Activated CD8-positive, alpha-beta T cell treated with anti-CD3 and anti-CD28 coated beads, Interleukin-2, amount 10 ng/mL, durations not matched to agents 7 days and 5 days (primary cell): Measurements from ENCODE around the gene ST6GALNAC3. TPM values are rescaled to one million over a fixed set of nuclear protein-coding genes. Genes with fewer than 3 reads are reported as not detected.
"Not testable (repeated sequence)": the region's sequence is repeated elsewhere in the genome, so short reads cannot be mapped to it uniquely, and the experiment has no call there.

Experiments
- ATAC-seq: fragments of 150-1000 bp; cut with Tn5 transposase; one replicate; pipeline ENCODE4 v1.10.0; 2021; ENCODE audit warnings: moderate library complexity
- CTCF ChIA-PET: fragments of 350-600 bp; sonication (Branson Sonifier 250); formaldehyde crosslinking; loops from one replicate; lab custom pipeline; 2021; ENCODE audit warnings: antibody characterized with exemption; lab: Charles Lee
- POLR2A ChIA-PET: fragments of 350-600 bp; sonication (Branson Sonifier 250); formaldehyde crosslinking; loops from one replicate; lab custom pipeline; 2021; ENCODE audit warnings: antibody characterized with exemption; lab: Charles Lee
- DNase-seq: peaks from one replicate; pipeline ENCODE4 v3.0.0-alpha.2; 2020
- H3K27ac Mint-ChIP-seq: one replicate; pipeline ENCODE4 v1.8.0; 2021; ENCODE audit warnings: mild to moderate bottlenecking, mixed read lengths
- H3K27me3 Mint-ChIP-seq: one replicate; pipeline ENCODE4 v1.8.0; 2021; ENCODE audit warnings: low read depth, mixed read lengths
- H3K36me3 Mint-ChIP-seq: one replicate; pipeline ENCODE4 v1.8.0; 2021; ENCODE audit warnings: low read depth, mixed read lengths
- H3K4me1 Mint-ChIP-seq: one replicate; pipeline ENCODE4 v1.8.0; 2021; ENCODE audit warnings: low read depth, mixed read lengths
- H3K4me3 Mint-ChIP-seq: one replicate; pipeline ENCODE4 v1.8.0; 2021; ENCODE audit warnings: mild to moderate bottlenecking, mixed read lengths
- H3K9me3 Mint-ChIP-seq: one replicate; pipeline ENCODE4 v1.8.0; 2022; ENCODE audit warnings: mixed read lengths; ENCODE audit not compliant: insufficient read depth
- total RNA-seq, 2 experiments: library from RNA; stranded (reverse); gene quantifications; one replicate each; pipeline ENCODE4 v1.2.3, GENCODE V29; 2021

The ST6GALNAC3 gene
- total RNA-seq, 2 experiments from 2014 or later, result 0.50 TPM; not detected in 1

GRCh38 chr1:76620371-76620770 is 545.8 kb downstream of the ST6GALNAC3 start:
- Mint-ChIP-seq H3K9me3 (no peaks in the 10 kb centered on the region), H3K27me3 (no peaks in the 10 kb centered on the region), H3K27ac (no peak overlapping the region), H3K4me3 (no peak overlapping the region), H3K4me1 (no peaks in the 10 kb centered on the region), H3K36me3 (no peaks in the 10 kb centered on the region)
- POLR2A ChIA-PET, result no interaction called here
- CTCF ChIA-PET, result no interaction called here
- no peak for ATAC-seq
- no peak for DNase-seq

GRCh38 chr1:76622774-76623528 is 548.4 kb downstream of the ST6GALNAC3 start:
- Mint-ChIP-seq H3K9me3 (no peaks in the 10 kb centered on the region), H3K36me3 (no peaks in the 10 kb centered on the region), H3K27ac (no peak overlapping the region), H3K4me3 (no peak overlapping the region), H3K27me3 (no peaks in the 10 kb centered on the region), H3K4me1 (no peaks in the 10 kb centered on the region)
- ChIA-PET CTCF (interaction anchor here (1.4 kb wide), 1 partner anchor 8 kb away, joined by 4 read pairs; no protein-coding TSS in a partner anchor), POLR2A (no interaction called here)
- ATAC-seq (no peak), DNase-seq (no peak)

- no peak overlapping the region for H3K4me3 Mint-ChIP-seq
- H3K27ac Mint-ChIP-seq, result no peak overlapping the region
- ATAC-seq (no peak), DNase-seq (no peak)
- H3K4me1 Mint-ChIP-seq, result no peaks in the 10 kb centered on the region
- H3K27me3 Mint-ChIP-seq, result no peaks in the 10 kb centered on the region
- no peaks in the 10 kb centered on the region for H3K36me3 Mint-ChIP-seq
- H3K9me3 Mint-ChIP-seq, result no peaks in the 10 kb centered on the region
- ChIA-PET POLR2A (no interaction called here), CTCF (interaction anchor here (0.7 kb wide), 1 partner anchor 471 kb away, joined by 3 read pairs; no protein-coding TSS in a partner anchor)
Measured at GRCh38 chr1:76625886-76626678, 551.5 kb downstream of the ST6GALNAC3 start.

GRCh38 chr1:76627498-76627897 is 553.0 kb downstream of the ST6GALNAC3 start:
- ATAC-seq (no peak), DNase-seq (no peak)
- no peaks in the 10 kb centered on the region for H3K9me3 Mint-ChIP-seq
- H3K27me3 Mint-ChIP-seq, result no peaks in the 10 kb centered on the region
- no peak overlapping the region for H3K4me3 Mint-ChIP-seq
- POLR2A ChIA-PET, result no interaction called here
- H3K36me3 Mint-ChIP-seq, result no peaks in the 10 kb centered on the region
- CTCF ChIA-PET, result no interaction called here
- no peak overlapping the region for H3K27ac Mint-ChIP-seq
- no peaks in the 10 kb centered on the region for H3K4me1 Mint-ChIP-seq

- POLR2A ChIA-PET, result no interaction called here
- no peaks in the 10 kb centered on the region for H3K4me1 Mint-ChIP-seq
- ATAC-seq, result no peak
- no peaks in the 10 kb centered on the region for H3K27me3 Mint-ChIP-seq
- CTCF ChIA-PET, result no interaction called here
- no peaks in the 10 kb centered on the region for H3K9me3 Mint-ChIP-seq
- H3K4me3 Mint-ChIP-seq, result no peak overlapping the region
- no peak for DNase-seq
- no peaks in the 10 kb centered on the region for H3K36me3 Mint-ChIP-seq
- H3K27ac Mint-ChIP-seq, result no peak overlapping the region
Measured at GRCh38 chr1:76627901-76628300, 553.4 kb downstream of the ST6GALNAC3 start.

- no peaks in the 10 kb centered on the region for H3K27me3 Mint-ChIP-seq
- H3K9me3 Mint-ChIP-seq, result no peaks in the 10 kb centered on the region
- H3K36me3 Mint-ChIP-seq, result no peaks in the 10 kb centered on the region
- DNase-seq, result no peak
- H3K27ac Mint-ChIP-seq, result no peak overlapping the region
- no peak overlapping the region for H3K4me3 Mint-ChIP-seq
- ATAC-seq, result no peak
- no peaks in the 10 kb centered on the region for H3K4me1 Mint-ChIP-seq
- ChIA-PET CTCF (no interaction called here), POLR2A (no interaction called here)
Measured at GRCh38 chr1:76632136-76632535, 557.6 kb downstream of the ST6GALNAC3 start.

- Mint-ChIP-seq H3K4me1 (no peaks in the 10 kb centered on the region), H3K27ac (no peak overlapping the region), H3K9me3 (no peaks in the 10 kb centered on the region), H3K36me3 (no peaks in the 10 kb centered on the region), H3K4me3 (no peak overlapping the region), H3K27me3 (no peaks in the 10 kb centered on the region)
- ATAC-seq (no peak), DNase-seq (no peak)
- CTCF ChIA-PET, result no interaction called here
- POLR2A ChIA-PET, result no interaction called here
Measured at GRCh38 chr1:76635784-76636183, 561.2 kb downstream of the ST6GALNAC3 start.

GRCh38 chr1:76639181-76639580 is 564.6 kb downstream of the ST6GALNAC3 start:
- H3K4me3 Mint-ChIP-seq, result no peak overlapping the region
- ChIA-PET CTCF (no interaction called here), POLR2A (no interaction called here)
- no peak overlapping the region for H3K27ac Mint-ChIP-seq
- no peaks in the 10 kb centered on the region for H3K27me3 Mint-ChIP-seq
- no peaks in the 10 kb centered on the region for H3K36me3 Mint-ChIP-seq
- ATAC-seq, result no peak
- no peak for DNase-seq
- no peaks in the 10 kb centered on the region for H3K9me3 Mint-ChIP-seq
- H3K4me1 Mint-ChIP-seq, result no peaks in the 10 kb centered on the region

GRCh38 chr1:76640092-76640491 is 565.5 kb downstream of the ST6GALNAC3 start:
- DNase-seq (no peak), ATAC-seq (no peak)
- no peaks in the 10 kb centered on the region for H3K4me1 Mint-ChIP-seq
- H3K4me3 Mint-ChIP-seq, result no peak overlapping the region
- no peaks in the 10 kb centered on the region for H3K9me3 Mint-ChIP-seq
- no peaks in the 10 kb centered on the region for H3K36me3 Mint-ChIP-seq
- no peak overlapping the region for H3K27ac Mint-ChIP-seq
- CTCF ChIA-PET, result no interaction called here
- H3K27me3 Mint-ChIP-seq, result no peaks in the 10 kb centered on the region
- POLR2A ChIA-PET, result no interaction called here

- H3K27ac Mint-ChIP-seq, result no peak overlapping the region
- no peaks in the 10 kb centered on the region for H3K36me3 Mint-ChIP-seq
- ATAC-seq, result no peak
- no peaks in the 10 kb centered on the region for H3K27me3 Mint-ChIP-seq
- no peaks in the 10 kb centered on the region for H3K9me3 Mint-ChIP-seq
- no peak for DNase-seq
- POLR2A ChIA-PET, result no interaction called here
- CTCF ChIA-PET, result no interaction called here
- H3K4me1 Mint-ChIP-seq, result no peaks in the 10 kb centered on the region
- H3K4me3 Mint-ChIP-seq, result no peak overlapping the region
Measured at GRCh38 chr1:76640723-76641122, 566.2 kb downstream of the ST6GALNAC3 start.

GRCh38 chr1:76644139-76644538 is 569.6 kb downstream of the ST6GALNAC3 start:
- no peak for DNase-seq
- H3K27me3 Mint-ChIP-seq, result no peaks in the 10 kb centered on the region
- no peak for ATAC-seq
- H3K27ac Mint-ChIP-seq, result no peak overlapping the region
- no peaks in the 10 kb centered on the region for H3K36me3 Mint-ChIP-seq
- H3K4me3 Mint-ChIP-seq, result no peak overlapping the region
- ChIA-PET CTCF (no interaction called here), POLR2A (no interaction called here)
- H3K4me1 Mint-ChIP-seq, result no peaks in the 10 kb centered on the region
- no peaks in the 10 kb centered on the region for H3K9me3 Mint-ChIP-seq

GRCh38 chr1:76652860-76653259 is 578.3 kb downstream of the ST6GALNAC3 start:
- H3K27ac Mint-ChIP-seq, POLR2A ChIA-PET, H3K4me3 Mint-ChIP-seq, H3K36me3 Mint-ChIP-seq, ATAC-seq, DNase-seq, H3K27me3 Mint-ChIP-seq, CTCF ChIA-PET, H3K4me1 Mint-ChIP-seq, H3K9me3 Mint-ChIP-seq: not testable (repeated sequence)
